HG02981 (cell line): Measurements from ENCODE around the gene HSD17B14.
"Not testable (repeated sequence)": the region's sequence is repeated elsewhere in the genome, so short reads cannot be mapped to it uniquely, and the experiment has no call there.

ENCODE experiments used
- ATAC-seq: cut with Tn5 transposase; IDR thresholded peaks from one replicate; pipeline ENCODE4 v1.9.1; 2021; ENCODE audit warnings: mild to moderate bottlenecking, moderate library complexity; ENCODE audit not compliant: unreplicated experiment

The HSD17B14 gene

GRCh38 chr19:48867746-48868113 lies 31.4 kb upstream of the HSD17B14 start:
- ATAC-seq = no peak

GRCh38 chr19:48867123-48867745 lies 30.9 kb upstream of the HSD17B14 start:
- ATAC-seq = no peak

- ATAC-seq = no peak
Measured at GRCh38 chr19:48866692-48867091, 30.4 kb upstream of the HSD17B14 start.

- ATAC-seq = no peak
Measured at GRCh38 chr19:48862827-48863226, 26.5 kb upstream of the HSD17B14 start.

- no peak for ATAC-seq
Measured at GRCh38 chr19:48861313-48861712, 25.0 kb upstream of the HSD17B14 start.

- ATAC-seq = no peak
Measured at GRCh38 chr19:48859711-48860572, 23.7 kb upstream of the HSD17B14 start.

- ATAC-seq = no peak
Measured at GRCh38 chr19:48858984-48859710, 22.9 kb upstream of the HSD17B14 start.

GRCh38 chr19:48856921-48857320 lies 20.6 kb upstream of the HSD17B14 start:
- ATAC-seq = no peak

- ATAC-seq = no peak
Measured at GRCh38 chr19:48854103-48854502, 17.8 kb upstream of the HSD17B14 start.

- ATAC-seq = no peak
Measured at GRCh38 chr19:48853483-48853882, 17.2 kb upstream of the HSD17B14 start.

- no peak for ATAC-seq
Measured at GRCh38 chr19:48852292-48852691, 16.0 kb upstream of the HSD17B14 start.

GRCh38 chr19:48846659-48847058 lies 10.4 kb upstream of the HSD17B14 start:
- not testable (repeated sequence) for ATAC-seq

GRCh38 chr19:48845384-48845783 lies 9.1 kb upstream of the HSD17B14 start:
- ATAC-seq = no peak

GRCh38 chr19:48844472-48844871 lies 8.2 kb upstream of the HSD17B14 start:
- no peak for ATAC-seq

GRCh38 chr19:48842789-48843162 lies 6.5 kb upstream of the HSD17B14 start:
- ATAC-seq = no peak

- ATAC-seq = no peak
Measured at GRCh38 chr19:48841571-48841970, 5.3 kb upstream of the HSD17B14 start.

- no peak for ATAC-seq
Measured at GRCh38 chr19:48841047-48841446, 4.8 kb upstream of the HSD17B14 start.

- no peak for ATAC-seq
Measured at GRCh38 chr19:48837687-48838086, 1.4 kb upstream of the HSD17B14 start.

GRCh38 chr19:48837051-48837524 lies 797 bp upstream of the HSD17B14 start:
- no peak for ATAC-seq

- peak; percentile 71 for ATAC-seq
Measured at GRCh38 chr19:48835734-48836088, 580 bp downstream of the HSD17B14 start.

- ATAC-seq = no peak
Measured at GRCh38 chr19:48833977-48834376, 2.3 kb downstream of the HSD17B14 start.

GRCh38 chr19:48833049-48833448 lies 3.2 kb downstream of the HSD17B14 start:
- no peak for ATAC-seq
